ENCODE results near the gene TSPOAP1.

Gene TSPOAP1

DNA sequence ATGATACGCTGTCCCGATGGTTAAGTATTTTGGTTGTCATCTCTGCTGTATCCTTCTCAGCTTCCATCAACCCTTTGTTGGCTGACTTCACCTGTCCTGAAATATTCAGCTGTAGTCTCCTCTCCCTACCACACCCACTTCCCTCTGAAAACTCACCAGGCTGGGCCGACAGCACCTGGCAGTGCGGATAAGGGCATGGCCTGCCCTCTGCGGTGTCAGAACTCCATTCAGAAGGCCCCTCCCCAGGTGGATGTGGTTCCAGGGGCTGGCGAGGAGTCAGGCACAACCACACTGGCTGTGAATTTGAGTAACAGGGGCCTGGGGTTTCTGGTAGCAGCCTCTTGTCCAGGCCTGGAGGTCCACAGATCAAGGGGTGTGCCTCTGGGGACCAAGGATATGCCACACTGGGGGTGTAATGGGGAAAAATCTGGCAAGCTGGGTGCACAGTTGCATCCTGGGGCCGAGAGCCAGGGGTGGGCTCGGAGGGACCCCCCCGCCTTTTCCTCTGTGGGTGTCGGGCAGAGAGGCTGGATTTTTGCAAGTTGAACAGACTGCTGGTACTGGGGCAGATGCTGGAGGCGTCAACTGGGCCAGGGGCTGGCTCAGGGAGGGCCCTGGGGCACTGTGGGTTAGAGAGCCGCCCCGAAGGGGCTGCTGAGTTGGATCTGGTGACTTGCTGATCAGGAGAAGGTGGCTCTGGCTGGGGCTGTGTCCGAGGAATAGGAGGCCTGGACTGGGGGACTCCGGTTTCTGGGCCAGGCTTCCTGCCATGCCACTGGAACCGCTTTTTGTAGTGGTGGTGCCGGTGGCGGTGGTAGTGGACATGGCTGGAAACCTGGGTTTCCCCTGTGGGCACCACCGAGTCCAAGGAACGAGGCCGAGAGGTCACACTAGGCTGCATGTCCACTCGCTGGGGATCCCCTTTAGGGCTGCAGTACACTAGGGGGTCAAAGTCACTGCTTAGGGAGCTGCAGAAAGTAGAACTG is 29.0 kb upstream of the TSPOAP1 start:
- Histone ChIP-seq H2AFZ (ENCODE audit: low read length) (no peak overlapping the region), H3K79me2 (ENCODE audit: insufficient read depth, low read length) (peaks cover 9% of the 10 kb centered on the region), H3K4me3 (ENCODE audit: low read length, poor library complexity, severe bottlenecking) (no peak overlapping the region), H4K20me1 (ENCODE audit: insufficient read depth, low read length, poor library complexity, severe bottlenecking) (no peaks in the 10 kb centered on the region), H3K4me2 (ENCODE audit: low read depth, low read length, poor library complexity, severe bottlenecking) (no peak overlapping the region), H3K9ac (ENCODE audit: low read depth, low read length, poor library complexity, severe bottlenecking) (no peak overlapping the region), H3K4me1 (ENCODE audit: insufficient read depth, low read length, poor library complexity, severe bottlenecking) (peaks cover 6% of the 10 kb centered on the region), H3K27me3 (ENCODE audit: insufficient read depth, low read length, poor library complexity, severe bottlenecking) (no peaks in the 10 kb centered on the region), H3F3A (ENCODE audit: low read depth) (peaks cover 8% of the 10 kb centered on the region; the same call in 1 of the 2 replicates), H3K9me2 (replicated peaks; ENCODE audit: low read depth, low read length) (no peaks in the 10 kb centered on the region), H3K9me3 (ENCODE audit: insufficient read depth, low read depth, low read length) (no peaks in the 10 kb centered on the region), H3K36me3 (ENCODE audit: insufficient read depth, low read length) (peaks cover 66% of the 10 kb centered on the region; the same call in 1 of the 2 replicates)
- TF ChIP-seq, protein P1, sequence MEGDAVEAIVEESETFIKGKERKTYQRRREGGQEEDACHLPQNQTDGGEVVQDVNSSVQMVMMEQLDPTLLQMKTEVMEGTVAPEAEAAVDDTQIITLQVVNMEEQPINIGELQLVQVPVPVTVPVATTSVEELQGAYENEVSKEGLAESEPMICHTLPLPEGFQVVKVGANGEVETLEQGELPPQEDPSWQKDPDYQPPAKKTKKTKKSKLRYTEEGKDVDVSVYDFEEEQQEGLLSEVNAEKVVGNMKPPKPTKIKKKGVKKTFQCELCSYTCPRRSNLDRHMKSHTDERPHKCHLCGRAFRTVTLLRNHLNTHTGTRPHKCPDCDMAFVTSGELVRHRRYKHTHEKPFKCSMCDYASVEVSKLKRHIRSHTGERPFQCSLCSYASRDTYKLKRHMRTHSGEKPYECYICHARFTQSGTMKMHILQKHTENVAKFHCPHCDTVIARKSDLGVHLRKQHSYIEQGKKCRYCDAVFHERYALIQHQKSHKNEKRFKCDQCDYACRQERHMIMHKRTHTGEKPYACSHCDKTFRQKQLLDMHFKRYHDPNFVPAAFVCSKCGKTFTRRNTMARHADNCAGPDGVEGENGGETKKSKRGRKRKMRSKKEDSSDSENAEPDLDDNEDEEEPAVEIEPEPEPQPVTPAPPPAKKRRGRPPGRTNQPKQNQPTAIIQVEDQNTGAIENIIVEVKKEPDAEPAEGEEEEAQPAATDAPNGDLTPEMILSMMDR (conservative IDR thresholded peaks at IDR 0.05; ENCODE audit: low read length), result no peak
- TF ChIP-seq EZH2phosphoT487 (IDR thresholded peaks at IDR 0.05; ENCODE audit: borderline replicate concordance), result no peak

DNA sequence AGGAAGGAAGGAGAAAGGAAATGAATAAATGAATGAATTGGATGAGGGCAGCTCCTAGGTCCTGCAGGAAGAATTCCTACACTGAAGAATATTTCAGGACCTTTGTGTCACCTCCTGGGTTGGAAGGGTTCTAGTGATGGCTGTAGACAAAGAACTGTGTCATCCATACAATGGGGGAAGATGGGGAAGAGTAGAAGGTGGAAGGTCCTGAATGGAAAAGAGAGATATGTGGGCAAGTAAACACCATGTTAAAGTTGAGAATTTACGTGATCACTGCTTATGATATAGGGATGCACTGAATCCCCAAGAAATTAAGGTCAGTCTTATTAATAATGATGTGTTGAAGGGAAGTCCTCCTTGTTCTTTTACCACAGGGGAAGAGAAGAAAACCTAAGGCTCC is 27.6 kb upstream of the TSPOAP1 start:
- Histone ChIP-seq H3K36me3 (ENCODE audit: insufficient read depth, low read length) (peaks cover 55% of the 10 kb centered on the region; the same call in 1 of the 2 replicates), H3K27me3 (ENCODE audit: insufficient read depth, low read length, poor library complexity, severe bottlenecking) (no peaks in the 10 kb centered on the region), H3K79me2 (ENCODE audit: insufficient read depth, low read length) (peaks cover 17% of the 10 kb centered on the region)

DNA sequence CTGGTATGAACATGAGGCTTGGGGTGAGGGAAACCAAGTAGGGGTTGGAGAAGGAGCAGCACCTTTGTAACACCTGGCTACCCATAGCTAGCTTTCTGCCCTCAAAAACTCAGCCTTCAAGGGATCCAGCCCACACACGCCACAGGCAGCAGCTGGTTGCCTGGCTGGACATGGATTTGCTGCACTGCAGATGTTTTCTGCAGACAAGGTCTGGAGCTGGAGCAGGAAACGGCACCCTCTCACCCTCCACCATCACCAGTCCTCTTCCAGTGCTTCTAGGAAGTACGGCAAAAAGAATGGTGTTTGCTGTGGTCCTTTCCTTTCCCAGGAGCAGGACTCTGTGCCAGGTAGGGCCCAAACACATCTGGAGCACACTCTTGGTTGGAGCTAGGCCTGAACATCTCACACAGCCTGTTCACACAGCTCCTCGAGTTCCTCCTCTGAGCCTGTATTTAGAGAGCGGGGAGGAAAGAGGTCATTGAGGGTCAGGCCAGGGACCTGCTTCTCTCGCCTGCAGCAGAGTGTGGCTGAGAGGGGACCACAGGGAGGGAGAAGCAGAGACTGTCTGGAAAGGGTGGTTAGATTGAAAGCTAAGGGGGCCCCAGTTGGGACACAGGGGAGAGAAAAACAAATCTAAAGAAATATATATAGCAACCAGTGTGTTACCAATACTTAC is 26.1 kb upstream of the TSPOAP1 start:
- Histone ChIP-seq H2AFZ (ENCODE audit: low read length) (no peak overlapping the region), H3K9me3 (ENCODE audit: insufficient read depth, low read depth, low read length) (no peaks in the 10 kb centered on the region), H3F3A (ENCODE audit: low read depth) (peaks cover 8% of the 10 kb centered on the region; the same call in 1 of the 2 replicates), H3K36me3 (ENCODE audit: insufficient read depth, low read length) (peaks cover 44% of the 10 kb centered on the region; the same call in 1 of the 2 replicates), H3K4me1 (ENCODE audit: insufficient read depth, low read length, poor library complexity, severe bottlenecking) (peaks cover 16% of the 10 kb centered on the region), H3K79me2 (ENCODE audit: insufficient read depth, low read length) (peaks cover 29% of the 10 kb centered on the region), H3K4me3 (ENCODE audit: low read length, poor library complexity, severe bottlenecking) (no peak overlapping the region), H3K4me2 (ENCODE audit: low read depth, low read length, poor library complexity, severe bottlenecking) (no peak overlapping the region), H3K9me2 (replicated peaks; ENCODE audit: low read depth, low read length) (no peaks in the 10 kb centered on the region), H4K20me1 (ENCODE audit: insufficient read depth, low read length, poor library complexity, severe bottlenecking) (peaks cover 13% of the 10 kb centered on the region), H3K9ac (ENCODE audit: low read depth, low read length, poor library complexity, severe bottlenecking) (no peak overlapping the region), H3K27me3 (ENCODE audit: insufficient read depth, low read length, poor library complexity, severe bottlenecking) (no peaks in the 10 kb centered on the region)
- no peak for TF ChIP-seq EZH2phosphoT487 (IDR thresholded peaks at IDR 0.05; ENCODE audit: borderline replicate concordance)
- TF ChIP-seq, protein P1 (conservative IDR thresholded peaks at IDR 0.05; ENCODE audit: low read length), result no peak

More for the DNA sequence above, 27.6 kb upstream of the TSPOAP1 start:
- no peak overlapping the region for H3K4me3 ChIP-seq (ENCODE audit: low read length, poor library complexity, severe bottlenecking)
- H3K9me3 ChIP-seq (ENCODE audit: insufficient read depth, low read depth, low read length), result no peaks in the 10 kb centered on the region
- no peak overlapping the region for H2AFZ ChIP-seq (ENCODE audit: low read length)
- H3F3A ChIP-seq (ENCODE audit: low read depth), result peaks cover 8% of the 10 kb centered on the region; the same call in 1 of the 2 replicates
- H4K20me1 ChIP-seq (ENCODE audit: insufficient read depth, low read length, poor library complexity, severe bottlenecking), result peaks cover 7% of the 10 kb centered on the region
- H3K9ac ChIP-seq (ENCODE audit: low read depth, low read length, poor library complexity, severe bottlenecking), result no peak overlapping the region
- H3K4me1 ChIP-seq (ENCODE audit: insufficient read depth, low read length, poor library complexity, severe bottlenecking), result peaks cover 12% of the 10 kb centered on the region
- TF ChIP-seq, protein P1 (conservative IDR thresholded peaks at IDR 0.05; ENCODE audit: low read length), result no peak
- TF ChIP-seq EZH2phosphoT487 (IDR thresholded peaks at IDR 0.05; ENCODE audit: borderline replicate concordance), result no peak
- H3K9me2 ChIP-seq (replicated peaks; ENCODE audit: low read depth, low read length), result no peaks in the 10 kb centered on the region
- no peak overlapping the region for H3K4me2 ChIP-seq (ENCODE audit: low read depth, low read length, poor library complexity, severe bottlenecking)
